SJCRH30 (cell line): Measurements from ENCODE around the gene TRIM3. TPM values are rescaled to one million over a fixed set of nuclear protein-coding genes. Genes with fewer than 3 reads are reported as not detected.
"Not testable (repeated sequence)": the region's sequence is repeated elsewhere in the genome, so short reads cannot be mapped to it uniquely, and the experiment has no call there.

ENCODE experiments used
- DNase-seq, 2 experiments: peaks; one replicate each; pipeline ENCODE4 v3.0.0-alpha.2; 2015 to 2020
- H3K27ac ChIP-seq: fragments of 250-450 bp; sonication (Bioruptor Pico); 2 replicates; pipeline ENCODE4 v1.5.1; 2020; ENCODE audit warnings: mild to moderate bottlenecking, moderate library complexity
- H3K27me3 ChIP-seq: fragments of 250-450 bp; sonication (Bioruptor Pico); 2 replicates; pipeline ENCODE4 v1.5.1; 2020; ENCODE audit warnings: mild to moderate bottlenecking, moderate library complexity
- H3K36me3 ChIP-seq: fragments of 250-450 bp; sonication (Bioruptor Pico); 2 replicates; pipeline ENCODE4 v1.5.1; 2020; ENCODE audit warnings: mild to moderate bottlenecking, moderate library complexity
- H3K4me1 ChIP-seq: fragments of 250-450 bp; sonication (Bioruptor Pico); 2 replicates; pipeline ENCODE4 v1.5.1; 2020; ENCODE audit warnings: mild to moderate bottlenecking, moderate library complexity
- H3K4me3 ChIP-seq: fragments of 250-450 bp; sonication (Bioruptor Pico); 2 replicates; pipeline ENCODE4 v1.5.1; 2020; ENCODE audit warnings: mild to moderate bottlenecking, moderate library complexity
- H3K9me3 ChIP-seq: fragments of 250-450 bp; sonication (Bioruptor Pico); replicated peaks from 2 replicates; pipeline ENCODE4 v1.5.1; 2020; ENCODE audit warnings: mild to moderate bottlenecking, moderate library complexity
- total RNA-seq: library from RNA; depleted of rRNA; stranded (reverse); fragments of >200 nt; shearing (Covaris generic); gene quantifications from 2 replicates; pipeline ENCODE4 v1.2.3, GENCODE V29; 2014; rRNA removed

Gene TRIM3
- 10.0 and 15.6 TPM in 2 replicates for total RNA-seq

DNA sequence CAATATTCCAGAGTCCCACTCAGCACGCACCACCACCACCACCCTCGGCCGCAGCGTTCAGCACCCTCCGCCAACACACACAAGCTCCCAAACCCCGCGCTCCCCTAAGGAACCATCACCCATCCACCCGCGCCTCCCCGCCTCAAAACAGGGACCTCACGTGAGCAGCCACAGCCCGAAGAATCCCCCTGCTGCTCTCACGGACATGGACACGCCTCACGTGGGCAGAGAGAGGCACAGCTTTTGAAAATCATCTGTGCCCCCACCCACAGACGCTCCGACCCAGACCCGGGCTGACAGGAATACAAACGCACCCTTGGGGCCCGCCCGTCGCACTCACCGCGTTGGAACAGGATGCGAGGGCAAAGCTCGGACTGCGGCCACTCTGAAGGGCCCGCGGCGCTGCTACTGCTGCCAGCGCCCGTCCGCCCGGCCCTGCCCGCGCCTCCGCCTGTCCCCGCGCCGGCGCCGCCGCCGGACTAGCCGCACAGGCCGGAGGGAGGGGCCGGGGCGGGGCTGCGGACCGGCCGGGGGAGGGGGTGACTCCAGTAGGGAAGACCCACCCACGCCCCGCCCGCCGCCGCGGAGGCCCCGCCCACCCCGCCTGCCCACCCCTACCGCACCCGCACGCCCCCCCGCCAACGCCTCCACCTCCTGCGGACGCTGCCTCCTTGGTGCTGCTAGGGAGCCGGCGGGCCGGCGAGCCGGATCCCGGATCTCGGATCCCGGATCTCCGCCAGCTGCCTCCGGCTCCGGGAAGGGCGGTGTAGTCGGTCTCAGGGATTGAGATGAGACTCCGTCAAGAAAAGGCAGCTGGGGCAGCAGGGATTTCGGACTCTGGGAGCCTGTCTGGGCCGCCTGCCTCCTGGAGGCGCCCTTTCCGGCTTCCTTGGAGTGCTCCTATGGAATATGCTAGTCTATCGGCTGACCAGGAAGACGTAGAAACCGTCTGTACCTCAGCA lies at the start of gene TRIM3:
Gene TRIM3, minus strand, starts transcription at position 491 of the 962 bp plus-strand sequence. CDS start 8,246 bp downstream, outside the sequence.
- Histone ChIP-seq H3K4me3 (peak within 1 kb of the TSS; percentile 86), H3K9me3 (no peaks in the 10 kb centered on the region), H3K27ac (peak within 1 kb of the TSS; percentile 48; the same call in 1 of the 2 replicates), H3K27me3 (no peaks in the 10 kb centered on the region), H3K4me1 (no peaks in the 10 kb centered on the region; the same call in 1 of the 2 replicates), H3K36me3 (no peaks in the 10 kb centered on the region)
- peak; percentile 89 to 92 for DNase-seq

DNA sequence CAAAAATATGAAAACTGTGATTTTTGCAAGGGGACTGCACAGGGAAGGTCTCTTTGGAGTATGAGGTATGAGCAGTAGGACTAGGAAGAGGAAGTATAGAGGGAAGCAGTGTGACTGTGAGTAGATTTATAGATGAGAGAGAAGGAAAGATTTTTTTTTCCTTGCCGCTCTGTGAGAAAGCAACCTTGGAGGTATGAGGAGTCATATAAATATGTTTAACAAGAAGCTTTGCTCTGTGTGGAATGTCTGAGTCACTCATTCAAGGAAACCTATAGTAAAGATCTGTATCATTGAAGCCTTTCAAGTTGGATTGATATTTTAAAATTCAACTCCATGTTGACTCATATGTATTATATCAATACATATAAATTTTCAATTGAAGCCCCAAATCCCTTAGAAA lies 49.5 kb upstream of the TRIM3 start:
- H3K36me3 ChIP-seq = no peaks in the 10 kb centered on the region
- no peak for DNase-seq
- H3K4me3 ChIP-seq = no peak overlapping the region
- no peaks in the 10 kb centered on the region for H3K27me3 ChIP-seq
- no peaks in the 10 kb centered on the region for H3K9me3 ChIP-seq
- H3K4me1 ChIP-seq = no peaks in the 10 kb centered on the region
- H3K27ac ChIP-seq = no peak overlapping the region

DNA sequence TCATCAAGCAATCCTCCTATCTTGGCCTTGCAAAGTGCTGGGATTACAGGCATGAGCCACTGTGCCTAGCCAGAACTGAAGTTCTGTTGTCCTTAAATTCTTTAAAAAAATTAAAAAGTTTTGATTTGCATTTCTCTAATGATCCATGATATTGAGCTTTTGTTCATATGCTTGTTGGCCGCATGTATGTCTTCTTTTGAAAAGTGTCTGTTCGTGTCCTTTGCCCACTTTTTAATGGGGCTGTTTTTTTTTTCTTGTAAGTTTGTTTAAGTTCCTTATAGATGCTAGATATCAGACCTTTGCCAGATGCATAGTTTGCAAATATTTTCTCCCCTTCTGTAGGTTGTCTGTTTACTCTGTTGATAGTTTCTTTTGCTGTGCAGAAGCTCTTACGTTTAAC lies 48.2 kb upstream of the TRIM3 start:
- DNase-seq, H3K4me1 ChIP-seq, H3K9me3 ChIP-seq, H3K36me3 ChIP-seq, H3K27me3 ChIP-seq, H3K4me3 ChIP-seq, H3K27ac ChIP-seq: not testable (repeated sequence)

DNA sequence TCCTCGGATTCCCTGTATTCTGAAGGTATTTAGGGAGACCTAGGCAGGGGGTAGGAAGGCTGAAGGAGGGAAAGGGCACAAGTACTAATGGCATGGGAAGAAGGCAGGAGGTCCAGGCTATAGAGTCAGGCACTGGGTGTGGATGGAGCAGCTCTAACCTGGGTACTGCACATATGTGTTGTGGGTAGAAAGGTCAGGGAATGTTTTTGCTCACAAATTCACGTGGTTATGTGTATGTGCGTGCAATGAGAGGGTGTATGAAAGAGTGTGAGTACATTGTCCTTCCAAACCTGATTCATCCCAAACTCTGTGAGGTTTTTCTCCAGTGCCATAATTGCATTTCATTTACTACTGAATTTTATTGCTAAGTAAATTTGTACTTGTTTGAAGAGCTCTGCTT lies 46.5 kb upstream of the TRIM3 start:
- Histone ChIP-seq H3K27me3 (no peaks in the 10 kb centered on the region), H3K27ac (no peak overlapping the region)
- DNase-seq = no peak

DNA sequence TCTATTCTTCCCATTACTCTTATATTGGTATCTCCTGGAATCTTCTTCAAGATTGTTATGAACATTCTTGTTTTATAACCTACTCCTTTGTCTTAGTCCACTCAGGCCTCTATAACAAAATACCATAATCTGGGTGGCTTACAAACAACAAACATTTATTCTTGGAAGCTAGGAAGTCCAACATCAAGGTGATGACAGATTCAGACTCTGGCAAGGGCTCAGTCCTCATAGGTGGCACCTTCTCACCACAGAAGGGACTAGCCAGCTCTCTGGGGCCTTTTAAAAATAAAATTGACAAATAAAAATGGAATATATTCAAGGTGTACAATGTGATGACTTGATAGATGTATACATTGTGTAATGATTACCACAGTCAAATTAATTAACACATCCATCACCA lies 43.1 kb upstream of the TRIM3 start:
- H3K9me3 ChIP-seq = 0 out of 2 replicates have a peak, but pooled peaks cover 4% of the 10 kb centered on the region
- H3K36me3 ChIP-seq = no peaks in the 10 kb centered on the region
- H3K4me1 ChIP-seq = no peaks in the 10 kb centered on the region
- no peak overlapping the region for H3K27ac ChIP-seq
- no peak for DNase-seq
- no peaks in the 10 kb centered on the region for H3K27me3 ChIP-seq
- no peak overlapping the region for H3K4me3 ChIP-seq

More for the DNA sequence above, 46.5 kb upstream of the TRIM3 start:
- Histone ChIP-seq H3K4me3 (no peak overlapping the region), H3K4me1 (no peaks in the 10 kb centered on the region), H3K36me3 (no peaks in the 10 kb centered on the region), H3K9me3 (no peaks in the 10 kb centered on the region)

DNA sequence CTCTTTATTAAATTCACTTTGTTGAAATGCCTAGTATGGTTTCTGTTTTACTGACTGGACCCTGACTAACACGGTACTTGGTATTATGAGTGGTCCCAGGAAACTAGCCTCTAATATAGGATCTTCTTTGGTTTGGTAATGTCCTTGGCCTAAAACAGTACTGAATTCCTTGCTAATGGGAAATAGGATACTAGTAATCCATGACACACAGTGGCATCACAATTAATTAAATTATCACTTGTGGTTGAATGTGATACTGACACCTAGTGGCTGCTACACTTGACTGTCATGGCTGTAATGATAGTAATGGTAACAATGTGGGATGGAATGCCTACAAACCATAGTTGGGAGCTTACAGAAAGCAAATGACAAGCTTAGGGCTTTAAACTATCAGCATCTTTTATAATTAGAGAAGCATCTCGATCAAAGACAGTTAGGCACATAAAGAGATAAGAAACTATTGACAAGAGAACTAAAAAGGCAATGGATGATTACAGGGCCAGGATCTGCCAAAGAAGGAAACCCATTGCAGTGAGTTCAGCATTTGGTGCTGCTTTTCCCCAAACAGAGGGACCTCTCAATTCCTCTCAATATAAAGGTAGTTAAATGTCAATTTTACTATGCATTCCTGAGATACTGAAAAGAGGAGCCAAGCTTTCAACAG lies 32.0 kb upstream of the TRIM3 start:
- H3K27me3 ChIP-seq = no peaks in the 10 kb centered on the region
- no peaks in the 10 kb centered on the region for H3K9me3 ChIP-seq
- no peaks in the 10 kb centered on the region for H3K4me1 ChIP-seq
- no peak overlapping the region for H3K27ac ChIP-seq
- peaks cover 3% of the 10 kb centered on the region; the same call in 1 of the 2 replicates for H3K36me3 ChIP-seq
- DNase-seq = peak in 1 of 2 experiments; percentile 49
- no peak overlapping the region for H3K4me3 ChIP-seq

DNA sequence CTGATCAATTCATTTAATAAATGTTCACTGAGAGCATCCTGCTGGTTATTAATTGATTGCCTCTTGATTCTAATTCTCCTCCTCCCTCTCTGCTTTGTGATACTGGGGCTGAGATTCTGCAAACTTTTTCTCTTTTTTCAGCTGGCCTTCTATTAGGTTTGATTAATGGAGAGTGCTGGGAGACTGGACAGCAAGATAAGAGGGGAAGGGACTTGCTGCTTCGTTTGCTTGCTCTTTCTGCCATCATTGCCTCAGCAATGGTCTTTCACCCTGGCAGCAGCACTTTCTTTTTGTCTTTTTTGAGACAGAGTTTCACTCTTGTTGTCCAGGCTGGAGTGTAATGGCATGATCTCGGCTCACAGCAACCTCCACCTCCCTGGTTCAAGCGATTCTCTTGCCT lies 30.4 kb upstream of the TRIM3 start:
- H3K27ac ChIP-seq = no peak overlapping the region
- H3K4me1 ChIP-seq = no peaks in the 10 kb centered on the region

DNA sequence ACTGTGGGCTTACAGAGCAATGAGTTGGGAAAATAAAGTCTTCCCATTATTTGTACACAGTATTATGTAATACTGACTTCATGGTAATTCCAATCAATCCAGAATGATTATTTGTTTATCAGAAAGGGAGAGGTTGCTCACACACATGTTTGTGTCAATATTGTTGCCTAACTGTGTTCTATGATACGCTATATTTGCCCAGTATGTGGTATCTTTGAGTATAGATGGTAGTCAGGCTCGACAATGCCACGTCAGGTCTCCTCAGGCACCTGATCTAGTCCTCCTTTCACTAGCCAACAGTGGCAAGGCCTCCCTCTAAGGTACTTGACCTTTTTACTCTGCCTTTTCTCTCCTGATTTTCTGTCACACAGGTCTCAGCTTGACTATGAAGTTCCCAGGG lies 28.6 kb upstream of the TRIM3 start:
- H3K9me3 ChIP-seq = no peaks in the 10 kb centered on the region

More for the DNA sequence above, 30.4 kb upstream of the TRIM3 start:
- Histone ChIP-seq H3K9me3 (no peaks in the 10 kb centered on the region), H3K36me3 (peaks cover 7% of the 10 kb centered on the region), H3K4me3 (no peak overlapping the region), H3K27me3 (no peaks in the 10 kb centered on the region)
- no peak for DNase-seq

DNA sequence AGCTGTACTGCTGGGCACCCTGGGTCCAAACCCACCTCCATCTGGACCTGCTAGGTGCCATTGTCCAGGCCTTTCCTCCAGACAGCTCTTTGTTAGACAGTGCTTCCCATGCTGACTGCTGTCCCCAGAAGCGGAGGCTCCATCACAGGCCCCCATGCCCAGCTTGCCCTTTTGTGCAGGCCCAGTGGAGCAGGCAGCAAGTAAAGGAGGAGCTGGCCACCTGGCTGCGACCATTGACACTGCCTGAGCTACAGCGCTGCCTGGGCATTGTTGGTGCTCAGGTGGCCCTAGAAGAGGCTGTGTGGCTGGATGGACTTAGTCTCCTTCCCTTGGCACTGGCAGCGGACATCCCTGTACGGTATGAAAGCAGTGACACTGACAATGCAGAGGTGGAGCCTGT lies 24.8 kb upstream of the TRIM3 start:
- no peaks in the 10 kb centered on the region for H3K9me3 ChIP-seq
- H3K36me3 ChIP-seq = peaks cover 8% of the 10 kb centered on the region; the same call in 1 of the 2 replicates
- no peak overlapping the region for H3K27ac ChIP-seq
- no peak for DNase-seq
- H3K27me3 ChIP-seq = no peaks in the 10 kb centered on the region
- no peaks in the 10 kb centered on the region for H3K4me1 ChIP-seq
- H3K4me3 ChIP-seq = no peak overlapping the region

More for the DNA sequence above, 28.6 kb upstream of the TRIM3 start:
- no peaks in the 10 kb centered on the region for H3K27me3 ChIP-seq
- H3K27ac ChIP-seq = no peak overlapping the region
- H3K4me1 ChIP-seq = no peaks in the 10 kb centered on the region
- no peak overlapping the region for H3K4me3 ChIP-seq
- peaks cover 7% of the 10 kb centered on the region for H3K36me3 ChIP-seq
- DNase-seq = no peak

DNA sequence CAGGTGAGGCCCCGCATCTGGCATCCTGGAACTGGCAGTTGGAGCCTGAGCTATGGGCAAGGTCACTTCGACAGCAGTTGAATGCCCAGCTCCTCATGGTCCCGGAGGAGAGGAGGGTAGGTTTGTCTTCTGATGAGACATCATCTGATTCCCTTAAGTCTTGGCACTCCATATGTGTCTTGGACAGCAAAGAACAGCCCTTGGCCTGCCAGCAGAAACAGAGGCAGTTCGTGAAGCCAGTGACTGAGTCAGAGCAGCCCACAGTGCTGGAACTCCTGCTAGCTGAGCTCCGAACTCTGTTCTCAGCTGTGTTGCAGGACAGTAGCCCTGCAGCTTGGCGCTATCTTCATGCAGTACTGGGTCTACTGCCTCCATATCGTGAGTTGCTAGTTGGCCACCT lies 24.4 kb upstream of the TRIM3 start:
- no peaks in the 10 kb centered on the region for H3K27me3 ChIP-seq

DNA sequence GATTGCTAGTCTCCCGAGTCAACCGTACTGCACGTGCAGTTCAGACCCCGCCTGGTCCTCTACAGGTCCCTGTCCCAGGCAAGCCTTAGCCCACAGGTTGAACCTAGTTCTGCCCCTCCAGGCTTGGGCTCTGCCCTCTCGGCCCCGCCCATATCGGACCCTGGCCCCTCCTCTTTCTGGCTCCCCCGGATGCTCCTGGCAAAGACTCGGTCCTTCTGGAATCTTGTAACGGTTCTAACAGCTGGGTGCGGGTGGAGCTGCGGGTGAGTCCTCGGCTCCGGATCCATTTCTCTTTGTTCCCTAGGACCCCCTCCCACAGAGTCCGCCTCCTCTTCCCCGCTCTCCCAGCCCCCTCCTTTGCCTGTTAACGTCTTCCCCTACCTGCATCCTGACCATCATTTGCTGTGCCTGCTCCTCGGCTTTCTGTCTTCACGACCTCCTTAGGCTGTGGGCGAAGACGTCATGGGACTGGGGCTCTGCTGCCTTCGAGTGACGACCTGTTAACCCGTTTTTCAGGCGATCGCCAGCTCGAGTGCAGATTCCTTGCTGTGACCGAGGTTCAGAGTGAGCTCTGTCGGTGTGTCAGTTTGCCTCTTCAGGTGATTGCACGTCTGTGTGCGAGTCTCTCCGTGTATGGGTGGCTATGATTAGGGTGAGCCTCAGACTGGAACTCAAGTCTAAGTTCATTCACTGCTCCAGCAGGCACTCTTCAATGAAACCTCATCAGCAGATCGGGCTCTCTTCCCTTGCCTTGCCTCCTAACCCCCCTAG lies 23.5 kb upstream of the TRIM3 start, which contains the start of gene DNHD1:
Gene DNHD1, plus strand, starts transcription at position 212 of the 771 bp plus-strand sequence. CDS start 936 bp downstream, outside the sequence.
- no peaks in the 10 kb centered on the region for H3K27me3 ChIP-seq
- H3K27ac ChIP-seq = no peak within 1 kb of the TSS
- H3K36me3 ChIP-seq = peaks cover 21% of the 10 kb centered on the region

More for the DNA sequence above, 24.4 kb upstream of the TRIM3 start:
- Histone ChIP-seq H3K4me1 (no peaks in the 10 kb centered on the region), H3K4me3 (no peak overlapping the region), H3K9me3 (no peaks in the 10 kb centered on the region), H3K36me3 (peaks cover 12% of the 10 kb centered on the region), H3K27ac (no peak overlapping the region)
- DNase-seq = no peak

DNA sequence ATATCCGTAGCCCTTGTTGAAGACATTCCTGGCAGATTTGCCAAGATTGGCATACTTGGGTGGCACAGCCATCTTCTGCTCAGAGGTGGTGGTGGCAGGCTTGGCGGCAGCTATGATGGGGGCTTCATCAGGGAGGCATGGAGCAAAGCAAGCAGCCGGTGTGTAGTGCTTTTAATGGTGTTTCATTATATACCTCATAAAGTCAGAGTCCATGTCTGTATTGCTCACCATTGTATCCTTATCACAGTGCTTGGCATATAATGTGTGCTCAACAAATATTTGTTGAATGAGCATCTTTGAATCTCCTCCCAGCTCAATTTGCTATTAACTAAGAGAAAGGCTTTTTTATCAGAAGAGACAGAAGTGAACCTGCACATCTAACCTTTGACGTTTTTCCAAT lies 15.6 kb upstream of the TRIM3 start:
- H3K27ac ChIP-seq = no peak overlapping the region
- DNase-seq = no peak
- no peaks in the 10 kb centered on the region for H3K27me3 ChIP-seq
- no peaks in the 10 kb centered on the region for H3K9me3 ChIP-seq
- H3K4me1 ChIP-seq = no peaks in the 10 kb centered on the region
- H3K4me3 ChIP-seq = no peak overlapping the region
- peaks cover 51% of the 10 kb centered on the region for H3K36me3 ChIP-seq

More for the DNA sequence above, 23.5 kb upstream of the TRIM3 start, which contains the start of gene DNHD1:
- Histone ChIP-seq H3K9me3 (no peaks in the 10 kb centered on the region), H3K4me1 (no peaks in the 10 kb centered on the region), H3K4me3 (no peak within 1 kb of the TSS)
- DNase-seq = no peak

DNA sequence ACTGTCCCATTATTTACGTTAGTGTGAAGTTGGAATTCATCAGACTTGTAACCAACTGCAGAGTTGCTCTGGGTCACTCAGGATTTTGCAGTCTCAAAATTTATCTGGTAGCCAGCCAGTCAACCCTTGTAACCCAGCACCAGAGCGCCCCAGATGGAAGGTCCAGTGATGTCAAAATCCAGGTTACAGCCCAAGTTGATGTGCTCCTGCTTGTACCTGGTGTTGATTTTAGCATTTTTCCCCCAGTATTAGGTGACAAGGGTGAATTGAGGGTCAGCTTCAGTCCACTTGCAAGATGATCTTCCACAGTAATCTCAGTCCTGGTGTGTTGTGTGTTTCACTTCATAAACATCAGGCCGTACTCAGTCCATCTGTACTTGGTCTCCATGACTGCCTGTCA lies 15.1 kb upstream of the TRIM3 start:
- Histone ChIP-seq H3K36me3 (peaks cover 51% of the 10 kb centered on the region), H3K4me1 (no peaks in the 10 kb centered on the region), H3K4me3 (no peak overlapping the region), H3K27ac (no peak overlapping the region), H3K27me3 (no peaks in the 10 kb centered on the region), H3K9me3 (no peaks in the 10 kb centered on the region)
- no peak for DNase-seq

DNA sequence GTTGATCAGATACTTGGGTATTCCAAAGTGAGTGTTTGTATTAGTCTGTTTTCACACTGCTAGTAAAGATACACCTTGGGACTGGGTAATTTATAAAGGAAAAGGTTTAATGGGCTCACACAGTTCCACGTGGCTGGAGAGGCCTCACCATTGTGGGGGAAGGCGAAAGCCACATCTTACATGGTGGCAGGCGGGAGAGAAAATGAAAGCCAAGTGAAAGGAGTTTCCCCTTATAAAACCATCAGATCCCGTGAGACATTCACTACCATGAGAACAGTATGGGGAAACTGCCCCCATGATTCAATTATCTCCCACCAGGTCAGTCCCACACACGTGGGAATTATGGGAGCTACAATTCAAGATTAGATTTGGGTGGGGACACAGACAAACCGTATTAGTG lies 14.6 kb upstream of the TRIM3 start:
- no peak for DNase-seq
- no peaks in the 10 kb centered on the region for H3K9me3 ChIP-seq
- H3K4me3 ChIP-seq = no peak overlapping the region
- no peaks in the 10 kb centered on the region for H3K27me3 ChIP-seq
- H3K4me1 ChIP-seq = no peaks in the 10 kb centered on the region
- H3K36me3 ChIP-seq = peaks cover 54% of the 10 kb centered on the region
- H3K27ac ChIP-seq = no peak overlapping the region
